ENCODE measurements around the gene SLC32A1. TPM values are rescaled to one million over a fixed set of nuclear protein-coding genes. Genes with fewer than 3 reads are reported as not detected.
A peak's percentile ranks its signal among the peaks of the same experiment; 100 is the strongest.

SLC32A1 gene
- total and polyA plus RNA-seq, 2 of the 13 experiments (the other 11 are each of a cell fraction or from before 2014, with no cell fraction given) = not detected

DNA sequence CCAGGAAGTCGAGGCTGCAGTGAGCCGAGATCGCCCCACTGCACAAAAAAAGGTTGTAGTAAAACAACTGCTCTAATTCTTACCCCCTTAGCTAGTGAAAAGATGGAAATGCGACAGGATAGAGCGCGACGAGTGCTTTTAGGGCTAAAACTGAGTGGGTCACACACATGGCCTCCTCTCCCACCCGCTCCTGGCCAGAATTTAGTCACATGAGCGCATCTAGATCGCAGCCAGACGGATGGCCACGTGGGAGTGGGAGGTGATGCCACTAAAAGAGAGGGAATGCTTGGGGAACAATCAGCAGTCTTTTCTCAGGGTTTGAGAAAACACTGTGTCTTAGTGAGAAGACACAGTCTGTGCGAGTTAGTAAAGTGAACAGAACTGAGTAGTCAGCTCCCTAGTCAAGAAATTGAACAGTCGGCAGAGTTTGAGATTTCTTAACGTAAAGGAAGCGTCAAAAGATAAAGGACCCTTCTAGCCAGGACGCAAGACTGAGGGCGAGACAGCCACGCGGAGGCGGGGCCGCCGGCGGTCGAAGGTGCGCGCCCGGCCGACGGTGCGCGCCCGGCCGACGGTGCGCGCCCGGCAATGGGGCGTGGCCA lies 23.3 kb downstream of the SLC32A1 start (continued):
- TF ChIP-seq ZFP36 (IDR thresholded peaks at IDR 0.05; ENCODE audit: borderline replicate concordance, low read depth, low read length, partially characterized antibody) (no peak), THAP11 (CRISPR knock-in tag; IDR thresholded peaks at IDR 0.05) (no peak), GFI1 (CRISPR knock-in tag; IDR thresholded peaks at IDR 0.05; ENCODE audit: borderline replicate concordance) (no peak)
- TF ChIP-seq, protein P1, sequence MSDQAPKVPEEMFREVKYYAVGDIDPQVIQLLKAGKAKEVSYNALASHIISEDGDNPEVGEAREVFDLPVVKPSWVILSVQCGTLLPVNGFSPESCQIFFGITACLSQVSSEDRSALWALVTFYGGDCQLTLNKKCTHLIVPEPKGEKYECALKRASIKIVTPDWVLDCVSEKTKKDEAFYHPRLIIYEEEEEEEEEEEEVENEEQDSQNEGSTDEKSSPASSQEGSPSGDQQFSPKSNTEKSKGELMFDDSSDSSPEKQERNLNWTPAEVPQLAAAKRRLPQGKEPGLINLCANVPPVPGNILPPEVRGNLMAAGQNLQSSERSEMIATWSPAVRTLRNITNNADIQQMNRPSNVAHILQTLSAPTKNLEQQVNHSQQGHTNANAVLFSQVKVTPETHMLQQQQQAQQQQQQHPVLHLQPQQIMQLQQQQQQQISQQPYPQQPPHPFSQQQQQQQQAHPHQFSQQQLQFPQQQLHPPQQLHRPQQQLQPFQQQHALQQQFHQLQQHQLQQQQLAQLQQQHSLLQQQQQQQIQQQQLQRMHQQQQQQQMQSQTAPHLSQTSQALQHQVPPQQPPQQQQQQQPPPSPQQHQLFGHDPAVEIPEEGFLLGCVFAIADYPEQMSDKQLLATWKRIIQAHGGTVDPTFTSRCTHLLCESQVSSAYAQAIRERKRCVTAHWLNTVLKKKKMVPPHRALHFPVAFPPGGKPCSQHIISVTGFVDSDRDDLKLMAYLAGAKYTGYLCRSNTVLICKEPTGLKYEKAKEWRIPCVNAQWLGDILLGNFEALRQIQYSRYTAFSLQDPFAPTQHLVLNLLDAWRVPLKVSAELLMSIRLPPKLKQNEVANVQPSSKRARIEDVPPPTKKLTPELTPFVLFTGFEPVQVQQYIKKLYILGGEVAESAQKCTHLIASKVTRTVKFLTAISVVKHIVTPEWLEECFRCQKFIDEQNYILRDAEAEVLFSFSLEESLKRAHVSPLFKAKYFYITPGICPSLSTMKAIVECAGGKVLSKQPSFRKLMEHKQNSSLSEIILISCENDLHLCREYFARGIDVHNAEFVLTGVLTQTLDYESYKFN (CRISPR knock-in tag; conservative IDR thresholded peaks at IDR 0.05) = no peak
- TF ChIP-seq, protein P2, sequence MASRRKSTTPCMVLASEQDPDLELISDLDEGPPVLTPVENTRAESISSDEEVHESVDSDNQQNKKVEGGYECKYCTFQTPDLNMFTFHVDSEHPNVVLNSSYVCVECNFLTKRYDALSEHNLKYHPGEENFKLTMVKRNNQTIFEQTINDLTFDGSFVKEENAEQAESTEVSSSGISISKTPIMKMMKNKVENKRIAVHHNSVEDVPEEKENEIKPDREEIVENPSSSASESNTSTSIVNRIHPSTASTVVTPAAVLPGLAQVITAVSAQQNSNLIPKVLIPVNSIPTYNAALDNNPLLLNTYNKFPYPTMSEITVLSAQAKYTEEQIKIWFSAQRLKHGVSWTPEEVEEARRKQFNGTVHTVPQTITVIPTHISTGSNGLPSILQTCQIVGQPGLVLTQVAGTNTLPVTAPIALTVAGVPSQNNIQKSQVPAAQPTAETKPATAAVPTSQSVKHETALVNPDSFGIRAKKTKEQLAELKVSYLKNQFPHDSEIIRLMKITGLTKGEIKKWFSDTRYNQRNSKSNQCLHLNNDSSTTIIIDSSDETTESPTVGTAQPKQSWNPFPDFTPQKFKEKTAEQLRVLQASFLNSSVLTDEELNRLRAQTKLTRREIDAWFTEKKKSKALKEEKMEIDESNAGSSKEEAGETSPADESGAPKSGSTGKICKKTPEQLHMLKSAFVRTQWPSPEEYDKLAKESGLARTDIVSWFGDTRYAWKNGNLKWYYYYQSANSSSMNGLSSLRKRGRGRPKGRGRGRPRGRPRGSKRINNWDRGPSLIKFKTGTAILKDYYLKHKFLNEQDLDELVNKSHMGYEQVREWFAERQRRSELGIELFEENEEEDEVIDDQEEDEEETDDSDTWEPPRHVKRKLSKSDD (CRISPR knock-in tag; IDR thresholded peaks at IDR 0.05; ENCODE audit: low read depth) = no peak
- TF ChIP-seq, protein P3, sequence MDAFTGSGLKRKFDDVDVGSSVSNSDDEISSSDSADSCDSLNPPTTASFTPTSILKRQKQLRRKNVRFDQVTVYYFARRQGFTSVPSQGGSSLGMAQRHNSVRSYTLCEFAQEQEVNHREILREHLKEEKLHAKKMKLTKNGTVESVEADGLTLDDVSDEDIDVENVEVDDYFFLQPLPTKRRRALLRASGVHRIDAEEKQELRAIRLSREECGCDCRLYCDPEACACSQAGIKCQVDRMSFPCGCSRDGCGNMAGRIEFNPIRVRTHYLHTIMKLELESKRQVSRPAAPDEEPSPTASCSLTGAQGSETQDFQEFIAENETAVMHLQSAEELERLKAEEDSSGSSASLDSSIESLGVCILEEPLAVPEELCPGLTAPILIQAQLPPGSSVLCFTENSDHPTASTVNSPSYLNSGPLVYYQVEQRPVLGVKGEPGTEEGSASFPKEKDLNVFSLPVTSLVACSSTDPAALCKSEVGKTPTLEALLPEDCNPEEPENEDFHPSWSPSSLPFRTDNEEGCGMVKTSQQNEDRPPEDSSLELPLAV (CRISPR knock-in tag; conservative IDR thresholded peaks at IDR 0.05; ENCODE audit: low read depth) = 0 out of 2 replicates have a peak, but pooled peaks have one; percentile 14
- TF ChIP-seq, protein P4, sequence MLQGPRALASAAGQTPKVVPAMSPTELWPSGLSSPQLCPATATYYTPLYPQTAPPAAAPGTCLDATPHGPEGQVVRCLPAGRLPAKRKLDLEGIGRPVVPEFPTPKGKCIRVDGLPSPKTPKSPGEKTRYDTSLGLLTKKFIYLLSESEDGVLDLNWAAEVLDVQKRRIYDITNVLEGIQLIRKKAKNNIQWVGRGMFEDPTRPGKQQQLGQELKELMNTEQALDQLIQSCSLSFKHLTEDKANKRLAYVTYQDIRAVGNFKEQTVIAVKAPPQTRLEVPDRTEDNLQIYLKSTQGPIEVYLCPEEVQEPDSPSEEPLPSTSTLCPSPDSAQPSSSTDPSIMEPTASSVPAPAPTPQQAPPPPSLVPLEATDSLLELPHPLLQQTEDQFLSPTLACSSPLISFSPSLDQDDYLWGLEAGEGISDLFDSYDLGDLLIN (CRISPR knock-in tag; IDR thresholded peaks at IDR 0.05; ENCODE audit: borderline replicate concordance) = no peak
- TF ChIP-seq, protein P5, sequence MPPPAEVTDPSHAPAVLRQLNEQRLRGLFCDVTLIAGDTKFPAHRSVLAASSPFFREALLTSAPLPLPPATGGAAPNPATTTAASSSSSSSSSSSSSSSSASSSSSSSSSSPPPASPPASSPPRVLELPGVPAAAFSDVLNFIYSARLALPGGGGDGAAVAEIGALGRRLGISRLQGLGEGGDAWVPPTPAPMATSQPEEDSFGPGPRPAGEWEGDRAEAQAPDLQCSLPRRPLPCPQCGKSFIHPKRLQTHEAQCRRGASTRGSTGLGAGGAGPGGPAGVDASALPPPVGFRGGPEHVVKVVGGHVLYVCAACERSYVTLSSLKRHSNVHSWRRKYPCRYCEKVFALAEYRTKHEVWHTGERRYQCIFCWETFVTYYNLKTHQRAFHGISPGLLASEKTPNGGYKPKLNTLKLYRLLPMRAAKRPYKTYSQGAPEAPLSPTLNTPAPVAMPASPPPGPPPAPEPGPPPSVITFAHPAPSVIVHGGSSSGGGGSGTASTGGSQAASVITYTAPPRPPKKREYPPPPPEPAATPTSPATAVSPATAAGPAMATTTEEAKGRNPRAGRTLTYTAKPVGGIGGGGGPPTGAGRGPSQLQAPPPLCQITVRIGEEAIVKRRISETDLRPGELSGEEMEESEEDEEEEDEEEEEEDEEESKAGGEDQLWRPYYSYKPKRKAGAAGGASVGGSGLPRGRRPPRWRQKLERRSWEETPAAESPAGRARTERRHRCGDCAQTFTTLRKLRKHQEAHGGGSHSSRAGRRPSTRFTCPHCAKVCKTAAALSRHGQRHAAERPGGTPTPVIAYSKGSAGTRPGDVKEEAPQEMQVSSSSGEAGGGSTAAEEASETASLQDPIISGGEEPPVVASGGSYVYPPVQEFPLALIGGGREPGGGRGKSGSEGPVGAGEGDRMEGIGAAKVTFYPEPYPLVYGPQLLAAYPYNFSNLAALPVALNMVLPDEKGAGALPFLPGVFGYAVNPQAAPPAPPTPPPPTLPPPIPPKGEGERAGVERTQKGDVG (CRISPR knock-in tag; IDR thresholded peaks at IDR 0.05; ENCODE audit: borderline replicate concordance) = 0 out of 2 replicates have a peak, but pooled peaks have one; percentile 36
- TF ChIP-seq, protein P6, sequence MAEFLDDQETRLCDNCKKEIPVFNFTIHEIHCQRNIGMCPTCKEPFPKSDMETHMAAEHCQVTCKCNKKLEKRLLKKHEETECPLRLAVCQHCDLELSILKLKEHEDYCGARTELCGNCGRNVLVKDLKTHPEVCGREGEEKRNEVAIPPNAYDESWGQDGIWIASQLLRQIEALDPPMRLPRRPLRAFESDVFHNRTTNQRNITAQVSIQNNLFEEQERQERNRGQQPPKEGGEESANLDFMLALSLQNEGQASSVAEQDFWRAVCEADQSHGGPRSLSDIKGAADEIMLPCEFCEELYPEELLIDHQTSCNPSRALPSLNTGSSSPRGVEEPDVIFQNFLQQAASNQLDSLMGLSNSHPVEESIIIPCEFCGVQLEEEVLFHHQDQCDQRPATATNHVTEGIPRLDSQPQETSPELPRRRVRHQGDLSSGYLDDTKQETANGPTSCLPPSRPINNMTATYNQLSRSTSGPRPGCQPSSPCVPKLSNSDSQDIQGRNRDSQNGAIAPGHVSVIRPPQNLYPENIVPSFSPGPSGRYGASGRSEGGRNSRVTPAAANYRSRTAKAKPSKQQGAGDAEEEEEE (CRISPR knock-in tag; IDR thresholded peaks at IDR 0.05; ENCODE audit: borderline replicate concordance) = no peak
- TF ChIP-seq, protein P7, sequence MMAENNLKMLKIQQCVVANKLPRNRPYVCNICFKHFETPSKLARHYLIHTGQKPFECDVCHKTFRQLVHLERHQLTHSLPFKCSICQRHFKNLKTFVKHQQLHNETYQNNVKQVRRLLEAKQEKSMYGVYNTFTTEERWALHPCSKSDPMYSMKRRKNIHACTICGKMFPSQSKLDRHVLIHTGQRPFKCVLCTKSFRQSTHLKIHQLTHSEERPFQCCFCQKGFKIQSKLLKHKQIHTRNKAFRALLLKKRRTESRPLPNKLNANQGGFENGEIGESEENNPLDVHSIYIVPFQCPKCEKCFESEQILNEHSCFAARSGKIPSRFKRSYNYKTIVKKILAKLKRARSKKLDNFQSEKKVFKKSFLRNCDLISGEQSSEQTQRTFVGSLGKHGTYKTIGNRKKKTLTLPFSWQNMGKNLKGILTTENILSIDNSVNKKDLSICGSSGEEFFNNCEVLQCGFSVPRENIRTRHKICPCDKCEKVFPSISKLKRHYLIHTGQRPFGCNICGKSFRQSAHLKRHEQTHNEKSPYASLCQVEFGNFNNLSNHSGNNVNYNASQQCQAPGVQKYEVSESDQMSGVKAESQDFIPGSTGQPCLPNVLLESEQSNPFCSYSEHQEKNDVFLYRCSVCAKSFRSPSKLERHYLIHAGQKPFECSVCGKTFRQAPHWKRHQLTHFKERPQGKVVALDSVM (CRISPR knock-in tag; IDR thresholded peaks at IDR 0.05) = no peak
